Measurements from ENCODE around the gene PPIF.

Gene PPIF

GRCh38 chr10:79384773-79385391 lies 37.6 kb downstream of the PPIF start:
- Histone ChIP-seq H3K27ac (replicated peaks) (no peak overlapping the region), H3K4me3 (replicated peaks; ENCODE audit: insufficient read depth, low read length) (no peak overlapping the region), H3K27me3 (ENCODE audit: insufficient read depth, poor library complexity, severe bottlenecking) (no peaks in the 10 kb centered on the region)
- no peak for DNase-seq (ENCODE audit: low read depth in 1 of 2, low spot score in 1 of 2)
- TF ChIP-seq SPI1 (IDR thresholded peaks at IDR 0.05; ENCODE audit: borderline replicate concordance, low read depth), result no peak
- TF ChIP-seq POLR2AphosphoS5 (IDR thresholded peaks at IDR 0.05; ENCODE audit: low read depth), result no peak
- TF ChIP-seq, protein P1, sequence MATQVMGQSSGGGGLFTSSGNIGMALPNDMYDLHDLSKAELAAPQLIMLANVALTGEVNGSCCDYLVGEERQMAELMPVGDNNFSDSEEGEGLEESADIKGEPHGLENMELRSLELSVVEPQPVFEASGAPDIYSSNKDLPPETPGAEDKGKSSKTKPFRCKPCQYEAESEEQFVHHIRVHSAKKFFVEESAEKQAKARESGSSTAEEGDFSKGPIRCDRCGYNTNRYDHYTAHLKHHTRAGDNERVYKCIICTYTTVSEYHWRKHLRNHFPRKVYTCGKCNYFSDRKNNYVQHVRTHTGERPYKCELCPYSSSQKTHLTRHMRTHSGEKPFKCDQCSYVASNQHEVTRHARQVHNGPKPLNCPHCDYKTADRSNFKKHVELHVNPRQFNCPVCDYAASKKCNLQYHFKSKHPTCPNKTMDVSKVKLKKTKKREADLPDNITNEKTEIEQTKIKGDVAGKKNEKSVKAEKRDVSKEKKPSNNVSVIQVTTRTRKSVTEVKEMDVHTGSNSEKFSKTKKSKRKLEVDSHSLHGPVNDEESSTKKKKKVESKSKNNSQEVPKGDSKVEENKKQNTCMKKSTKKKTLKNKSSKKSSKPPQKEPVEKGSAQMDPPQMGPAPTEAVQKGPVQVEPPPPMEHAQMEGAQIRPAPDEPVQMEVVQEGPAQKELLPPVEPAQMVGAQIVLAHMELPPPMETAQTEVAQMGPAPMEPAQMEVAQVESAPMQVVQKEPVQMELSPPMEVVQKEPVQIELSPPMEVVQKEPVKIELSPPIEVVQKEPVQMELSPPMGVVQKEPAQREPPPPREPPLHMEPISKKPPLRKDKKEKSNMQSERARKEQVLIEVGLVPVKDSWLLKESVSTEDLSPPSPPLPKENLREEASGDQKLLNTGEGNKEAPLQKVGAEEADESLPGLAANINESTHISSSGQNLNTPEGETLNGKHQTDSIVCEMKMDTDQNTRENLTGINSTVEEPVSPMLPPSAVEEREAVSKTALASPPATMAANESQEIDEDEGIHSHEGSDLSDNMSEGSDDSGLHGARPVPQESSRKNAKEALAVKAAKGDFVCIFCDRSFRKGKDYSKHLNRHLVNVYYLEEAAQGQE (IDR thresholded peaks at IDR 0.05; ENCODE audit: insufficient replicate concordance, low read depth), result no peak
- no peak for TF ChIP-seq GABPA (IDR thresholded peaks at IDR 0.05; ENCODE audit: low read depth)
- TF ChIP-seq CTCF (IDR thresholded peaks at IDR 0.05; ENCODE audit: insufficient read depth, low read length), result no peak

- no peak overlapping the region for H3K4me3 ChIP-seq (replicated peaks; ENCODE audit: insufficient read depth, low read length)
- H3K27me3 ChIP-seq (ENCODE audit: insufficient read depth, poor library complexity, severe bottlenecking), result no peaks in the 10 kb centered on the region
- H3K27ac ChIP-seq (replicated peaks), result no peak overlapping the region
- no peak for DNase-seq (ENCODE audit: low read depth in 1 of 2, low spot score in 1 of 2)
- no peak for TF ChIP-seq GABPA (IDR thresholded peaks at IDR 0.05; ENCODE audit: low read depth)
- TF ChIP-seq, protein P1 (IDR thresholded peaks at IDR 0.05; ENCODE audit: insufficient replicate concordance, low read depth), result no peak
- TF ChIP-seq SPI1 (IDR thresholded peaks at IDR 0.05; ENCODE audit: borderline replicate concordance, low read depth), result no peak
- no peak for TF ChIP-seq CTCF (IDR thresholded peaks at IDR 0.05; ENCODE audit: insufficient read depth, low read length)
- no peak for TF ChIP-seq POLR2AphosphoS5 (IDR thresholded peaks at IDR 0.05; ENCODE audit: low read depth)
These were observed 38.1 kb downstream of the PPIF start for GRCh38 chr10:79385392-79385795.

- Histone ChIP-seq H3K27me3 (ENCODE audit: insufficient read depth, poor library complexity, severe bottlenecking) (no peaks in the 10 kb centered on the region), H3K4me3 (replicated peaks; ENCODE audit: insufficient read depth, low read length) (no peak overlapping the region), H3K27ac (replicated peaks) (no peak overlapping the region)
- TF ChIP-seq GABPA (IDR thresholded peaks at IDR 0.05; ENCODE audit: low read depth) (no peak), SPI1 (IDR thresholded peaks at IDR 0.05; ENCODE audit: borderline replicate concordance, low read depth) (no peak), POLR2AphosphoS5 (IDR thresholded peaks at IDR 0.05; ENCODE audit: low read depth) (no peak), CTCF (IDR thresholded peaks at IDR 0.05; ENCODE audit: insufficient read depth, low read length) (no peak)
- TF ChIP-seq, protein P1 (IDR thresholded peaks at IDR 0.05; ENCODE audit: insufficient replicate concordance, low read depth), result no peak
- DNase-seq (ENCODE audit: low read depth in 1 of 2, low spot score in 1 of 2), result no peak
These were observed 38.7 kb downstream of the PPIF start for GRCh38 chr10:79385804-79386531.

Data from HL-60 (cell line).